Measurements from ENCODE around the gene MMS19.

- TF ChIP-seq CTCF (IDR thresholded peaks at IDR 0.05; ENCODE audit: insufficient read depth, low read length, poor library complexity, severe bottlenecking): no peak
- no peak for TF ChIP-seq EZH2phosphoT487 (conservative IDR thresholded peaks at IDR 0.05; ENCODE audit: low read length)
These were observed 69.6 kb downstream of the MMS19 start for GRCh38 chr10:97428572-97428981.

Data from SU-DHL-6 (cell line).